ENCODE measurements around the gene SYNDIG1L.

The SYNDIG1L gene

GRCh38 chr14:74356892-74357575 lies 69.0 kb downstream of the SYNDIG1L start:
- no peak for DNase-seq
